Hypothalamus (tissue), 51 donors: Measurements from ENCODE around the gene FAM114A2.

ENCODE experiments used
- DNase-seq, 51 donors: peaks; one replicate each; lab custom pipeline; 2025; lab: John Stamatoyannopoulos, UW

Gene FAM114A2

GRCh38 chr5:153988510-153988909 lies 50.2 kb downstream of the FAM114A2 start:
- no peak for DNase-seq

GRCh38 chr5:153987301-153987700 lies 51.4 kb downstream of the FAM114A2 start:
- no peak for DNase-seq

GRCh38 chr5:153985498-153985897 lies 53.2 kb downstream of the FAM114A2 start:
- no peak for DNase-seq

GRCh38 chr5:153983885-153984284 lies 54.8 kb downstream of the FAM114A2 start:
- no peak for DNase-seq

- DNase-seq: no peak
Measured at GRCh38 chr5:153981905-153982605, 56.7 kb downstream of the FAM114A2 start.

- no peak for DNase-seq
Measured at GRCh38 chr5:153979028-153979783, 59.5 kb downstream of the FAM114A2 start.

GRCh38 chr5:153974813-153975163 lies 63.9 kb downstream of the FAM114A2 start:
- DNase-seq: no peak

- peak in 11 of 51 donors; percentile 5 to 33 (median 9) for DNase-seq
Measured at GRCh38 chr5:153974131-153974812, 64.4 kb downstream of the FAM114A2 start.

- no peak for DNase-seq
Measured at GRCh38 chr5:153972240-153972639, 66.5 kb downstream of the FAM114A2 start.

- no peak for DNase-seq
Measured at GRCh38 chr5:153970496-153970895, 68.2 kb downstream of the FAM114A2 start.

- DNase-seq: no peak
Measured at GRCh38 chr5:153969563-153969895, 69.2 kb downstream of the FAM114A2 start.

GRCh38 chr5:153968761-153969562 lies 69.7 kb downstream of the FAM114A2 start:
- no peak for DNase-seq

GRCh38 chr5:153964880-153965645 lies 73.6 kb downstream of the FAM114A2 start:
- DNase-seq: peak in 33 of 51 donors; percentile 3 to 64 (median 25)

GRCh38 chr5:153964191-153964879 lies 74.4 kb downstream of the FAM114A2 start:
- DNase-seq: no peak

GRCh38 chr5:153960269-153961215 lies 78.2 kb downstream of the FAM114A2 start:
- DNase-seq: peak in 1 of 51 donors; percentile 10

- peak in 7 of 51 donors; percentile 3 to 22 (median 9) for DNase-seq
Measured at GRCh38 chr5:153959134-153959957, 79.4 kb downstream of the FAM114A2 start.

GRCh38 chr5:153957205-153957604 lies 81.5 kb downstream of the FAM114A2 start:
- DNase-seq: no peak
